ENCODE data around the gene KIAA1217. TPM values are rescaled to one million over a fixed set of nuclear protein-coding genes. Genes with fewer than 3 reads are reported as not detected.

The KIAA1217 gene
- total and polyA plus RNA-seq, 2 experiments from 2014 or later, result 5.4 to 8.1 TPM

DNA sequence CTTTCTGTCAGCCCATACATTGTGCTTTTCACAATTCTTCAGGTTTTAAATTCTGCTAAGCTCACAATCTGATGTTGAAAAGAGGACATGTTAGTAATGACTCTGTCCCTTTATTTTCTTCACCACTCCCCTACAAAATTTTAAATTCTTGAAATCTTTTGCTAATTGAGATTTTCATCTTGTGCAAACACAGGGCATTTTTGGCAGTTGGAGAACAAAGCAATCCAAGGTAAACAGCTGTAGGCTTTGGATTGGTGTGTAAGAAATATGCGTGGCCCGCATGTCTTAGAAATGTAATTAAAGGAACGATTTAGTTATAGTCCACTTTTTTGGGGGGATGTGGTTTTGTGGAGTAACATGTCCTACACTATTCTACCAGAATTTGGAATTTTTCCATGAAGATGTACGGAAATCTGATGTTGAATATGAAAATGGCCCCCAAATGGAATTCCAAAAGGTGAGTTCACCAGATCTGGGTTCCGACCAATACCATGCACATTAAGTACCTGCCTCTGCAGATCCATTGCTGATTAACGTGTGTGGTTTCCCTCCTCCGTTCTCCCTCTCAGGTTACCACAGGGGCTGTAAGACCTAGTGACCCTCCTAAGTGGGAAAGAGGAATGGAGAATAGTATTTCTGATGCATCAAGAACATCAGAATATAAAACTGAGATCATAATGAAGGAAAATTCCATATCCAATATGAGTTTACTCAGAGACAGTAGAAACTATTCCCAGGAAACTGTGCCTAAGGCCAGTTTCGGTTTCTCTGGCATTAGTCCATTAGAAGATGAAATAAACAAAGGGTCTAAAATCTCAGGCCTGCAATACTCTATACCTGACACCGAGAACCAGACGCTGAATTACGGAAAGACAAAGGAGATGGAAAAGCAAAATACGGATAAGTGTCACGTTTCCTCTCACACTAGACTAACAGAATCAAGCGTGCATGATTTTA is 333.7 kb downstream of the KIAA1217 start:
- no peak for TF ChIP-seq EZH2 (IDR thresholded peaks at IDR 0.05; ENCODE audit: insufficient read depth, poor library complexity, severe bottlenecking)
- in situ Hi-C loops (cut with MboI), result loop anchor here (25.0 kb wide), 1 partner anchor 1005 kb away; no protein-coding TSS in a partner anchor
- Histone ChIP-seq H2AFZ (no peak overlapping the region), H3K27ac (no peak overlapping the region), H3K4me3 (no peak overlapping the region), H3K4me1 (ENCODE audit: insufficient read depth) (no peaks in the 10 kb centered on the region), H3F3A (ENCODE audit: insufficient read depth) (no peaks in the 10 kb centered on the region), H4K20me1 (ENCODE audit: insufficient read depth) (no peaks in the 10 kb centered on the region), H3K4me2 (ENCODE audit: unreplicated experiment) (no peak overlapping the region), H3K9me3 (ENCODE audit: low read depth) (no peaks in the 10 kb centered on the region), H3K36me3 (ENCODE audit: low read depth) (0 out of 2 replicates have a peak, but pooled peaks cover 9% of the 10 kb centered on the region), H3K9ac (no peak overlapping the region), H3K27me3 (replicated peaks; ENCODE audit: insufficient read depth) (no peaks in the 10 kb centered on the region), H3K9me2 (ENCODE audit: insufficient read depth) (no peaks in the 10 kb centered on the region), H3K79me2 (ENCODE audit: insufficient read depth) (no peaks in the 10 kb centered on the region)
- no peak for DNase-seq
- WGBS, 2 experiments (ENCODE audit: low coverage in 1 of 2, low lambda C conversion rate in 2 of 2, missing lambda C conversion rate in 2 of 2), result 92 to 93% methylated on average over 14 of the region's 14 CpGs

DNA sequence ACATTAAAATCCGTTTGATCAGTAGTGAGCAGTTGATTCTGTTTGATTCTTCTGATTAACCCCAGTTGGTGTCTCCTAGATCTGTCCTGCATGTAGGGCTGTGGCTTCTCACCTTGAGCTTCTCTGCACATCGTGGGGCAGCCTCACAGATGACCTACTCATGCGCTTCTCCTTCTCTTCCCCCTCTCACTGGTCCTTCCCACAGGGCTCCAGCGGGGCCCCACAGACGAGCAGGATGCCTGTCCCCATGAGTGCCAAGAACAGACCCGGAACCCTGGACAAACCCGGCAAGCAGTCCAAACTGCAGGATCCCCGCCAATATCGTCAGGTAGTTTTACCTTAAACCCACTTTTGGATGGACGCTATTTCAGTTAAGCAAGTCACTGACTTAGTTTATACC is 335.8 kb downstream of the KIAA1217 start:
- in situ Hi-C loops (cut with MboI), result loop anchor here (25.0 kb wide), 1 partner anchor 1007 kb away; no protein-coding TSS in a partner anchor
- Histone ChIP-seq H3K4me1 (ENCODE audit: insufficient read depth) (no peaks in the 10 kb centered on the region), H3K27ac (no peak overlapping the region), H3K9me3 (ENCODE audit: low read depth) (no peaks in the 10 kb centered on the region), H3K4me3 (no peak overlapping the region), H3K36me3 (ENCODE audit: low read depth) (0 out of 2 replicates have a peak, but pooled peaks cover 9% of the 10 kb centered on the region), H3K9ac (no peak overlapping the region), H3F3A (ENCODE audit: insufficient read depth) (no peaks in the 10 kb centered on the region), H3K4me2 (ENCODE audit: unreplicated experiment) (no peak overlapping the region), H2AFZ (no peak overlapping the region), H4K20me1 (ENCODE audit: insufficient read depth) (no peaks in the 10 kb centered on the region), H3K79me2 (ENCODE audit: insufficient read depth) (no peaks in the 10 kb centered on the region), H3K27me3 (replicated peaks; ENCODE audit: insufficient read depth) (no peaks in the 10 kb centered on the region), H3K9me2 (ENCODE audit: insufficient read depth) (no peaks in the 10 kb centered on the region)
- no peak for DNase-seq
- WGBS, 2 experiments (ENCODE audit: low coverage in 1 of 2, low lambda C conversion rate in 2 of 2, missing lambda C conversion rate in 2 of 2), result 80 to 85% methylated on average over 10 of the region's 10 CpGs
- no peak for TF ChIP-seq EZH2phosphoT487 (IDR thresholded peaks at IDR 0.05; ENCODE audit: insufficient read depth, low read depth)
- no peak for TF ChIP-seq EZH2 (IDR thresholded peaks at IDR 0.05; ENCODE audit: insufficient read depth, poor library complexity, severe bottlenecking)

GRCh38 chr10:24545585-24545984 is 336.6 kb downstream of the KIAA1217 start:
- WGBS, 2 experiments (ENCODE audit: low coverage in 1 of 2, low lambda C conversion rate in 2 of 2, missing lambda C conversion rate in 2 of 2), result 97 to 100% methylated on average over 3 of the region's 3 CpGs
- no peaks in the 10 kb centered on the region for H3F3A ChIP-seq (ENCODE audit: insufficient read depth)

GRCh38 chr10:24550680-24551079 is 341.7 kb downstream of the KIAA1217 start:
- no peaks in the 10 kb centered on the region for H3F3A ChIP-seq (ENCODE audit: insufficient read depth)
- H3K9me2 ChIP-seq (ENCODE audit: insufficient read depth), result no peaks in the 10 kb centered on the region
- no peaks in the 10 kb centered on the region for H3K9me3 ChIP-seq (ENCODE audit: low read depth)
- no peak overlapping the region for H3K4me2 ChIP-seq (ENCODE audit: unreplicated experiment)
- no peak overlapping the region for H3K4me3 ChIP-seq
- in situ Hi-C loops (cut with MboI), result no loop called here
- H3K79me2 ChIP-seq (ENCODE audit: insufficient read depth), result no peaks in the 10 kb centered on the region
- no peaks in the 10 kb centered on the region for H3K36me3 ChIP-seq (ENCODE audit: low read depth)
- TF ChIP-seq EZH2phosphoT487 (IDR thresholded peaks at IDR 0.05; ENCODE audit: insufficient read depth, low read depth), result no peak
- TF ChIP-seq EZH2 (IDR thresholded peaks at IDR 0.05; ENCODE audit: insufficient read depth, poor library complexity, severe bottlenecking), result no peak
- H3K4me1 ChIP-seq (ENCODE audit: insufficient read depth), result no peaks in the 10 kb centered on the region
- no peak overlapping the region for H3K27ac ChIP-seq
- 72 to 75% methylated on average over 10 of the region's 10 CpGs for WGBS, 2 experiments (ENCODE audit: low coverage in 1 of 2, low lambda C conversion rate in 2 of 2, missing lambda C conversion rate in 2 of 2)
- no peak overlapping the region for H2AFZ ChIP-seq
- DNase-seq, result no peak
- H4K20me1 ChIP-seq (ENCODE audit: insufficient read depth), result no peaks in the 10 kb centered on the region
- no peaks in the 10 kb centered on the region for H3K27me3 ChIP-seq (replicated peaks; ENCODE audit: insufficient read depth)
- no peak overlapping the region for H3K9ac ChIP-seq

More at GRCh38 chr10:24545585-24545984, 336.6 kb downstream of the KIAA1217 start:
- in situ Hi-C loops (cut with MboI), result loop anchor here (25.0 kb wide), 1 partner anchor 1008 kb away; no protein-coding TSS in a partner anchor
- Histone ChIP-seq H3K9me2 (ENCODE audit: insufficient read depth) (no peaks in the 10 kb centered on the region), H3K4me2 (ENCODE audit: unreplicated experiment) (no peak overlapping the region), H3K27ac (no peak overlapping the region), H3K27me3 (replicated peaks; ENCODE audit: insufficient read depth) (no peaks in the 10 kb centered on the region), H3K4me3 (no peak overlapping the region), H3K9ac (no peak overlapping the region), H3K4me1 (ENCODE audit: insufficient read depth) (no peaks in the 10 kb centered on the region), H3K79me2 (ENCODE audit: insufficient read depth) (no peaks in the 10 kb centered on the region), H4K20me1 (ENCODE audit: insufficient read depth) (no peaks in the 10 kb centered on the region), H3K9me3 (ENCODE audit: low read depth) (no peaks in the 10 kb centered on the region), H3K36me3 (ENCODE audit: low read depth) (0 out of 2 replicates have a peak, but pooled peaks cover 9% of the 10 kb centered on the region), H2AFZ (no peak overlapping the region)
- TF ChIP-seq EZH2phosphoT487 (IDR thresholded peaks at IDR 0.05; ENCODE audit: insufficient read depth, low read depth), result no peak
- TF ChIP-seq EZH2 (IDR thresholded peaks at IDR 0.05; ENCODE audit: insufficient read depth, poor library complexity, severe bottlenecking), result no peak
- DNase-seq, result no peak

Measured in GM23248 (cell line).